Common myeloid progenitor, CD34-positive (primary cell): ENCODE data around the gene CYGB.
"Not testable (repeated sequence)": the region's sequence is repeated elsewhere in the genome, so short reads cannot be mapped to it uniquely, and the experiment has no call there.

Experiments used
- CTCF ChIA-PET: fragments of 350-600 bp; sonication (Branson Sonifier 250); formaldehyde crosslinking; loops from one replicate; lab custom pipeline; 2021; ENCODE audit warnings: antibody characterized with exemption; lab: Charles Lee
- POLR2A ChIA-PET: fragments of 350-600 bp; sonication (Branson Sonifier 250); formaldehyde crosslinking; loops from one replicate; lab custom pipeline; 2021; ENCODE audit warnings: antibody characterized with exemption; lab: Charles Lee
- DNase-seq, 3 donors: peaks; one replicate each; pipeline versions ENCODE4 v3.0.0 to v3.0.0-alpha.2; 2013
- H3K27ac ChIP-seq, 2 experiments: 1 replicate in 1 of 2; 2 replicates in 1 of 2; pipeline ENCODE4 v1.7.0; 2013; ENCODE audit warnings: inconsistent platforms in 2 of 2, low read length in 2 of 2, mild to moderate bottlenecking in 2 of 2, low read depth in 1 of 2, moderate library complexity in 1 of 2; ENCODE audit not compliant: severe bottlenecking in 2 of 2, insufficient read depth in 1 of 2, poor library complexity in 1 of 2
- H3K27me3 ChIP-seq, 5 experiments: replicated peaks in 2 of 5; 1 replicate in 3 of 5; 2 replicates in 2 of 5; pipeline versions ENCODE4 v1.6.1 to v1.7.0; 2013; ENCODE audit warnings: low read length in 4 of 5, mild to moderate bottlenecking in 2 of 5, moderate library complexity in 2 of 5, inconsistent platforms in 1 of 5; ENCODE audit not compliant: insufficient read depth in 5 of 5, control insufficient read depth in 4 of 5
- H3K36me3 ChIP-seq, 4 experiments: 1 replicate in 2 of 4; 2 replicates in 2 of 4; pipeline versions ENCODE4 v1.6.1 to v1.7.0; 2013; ENCODE audit warnings: low read length in 3 of 4, control low read depth in 1 of 4, mild to moderate bottlenecking in 1 of 4; ENCODE audit not compliant: control insufficient read depth in 4 of 4, insufficient read depth in 4 of 4
- H3K4me1 ChIP-seq, 4 experiments: 1 replicate in 3 of 4; 2 replicates in 1 of 4; pipeline versions ENCODE4 v1.6.1 to v1.7.1; 2013; ENCODE audit warnings: low read length in 3 of 4, mild to moderate bottlenecking in 3 of 4, control low read depth in 1 of 4, inconsistent platforms in 1 of 4, moderate library complexity in 1 of 4; ENCODE audit not compliant: control insufficient read depth in 4 of 4, insufficient read depth in 4 of 4; ENCODE audit errors: control extremely low read depth in 1 of 4
- H3K4me3 ChIP-seq, 7 experiments: 1 replicate in 4 of 7; 2 replicates in 3 of 7; pipeline versions ENCODE4 v1.5.1 to v1.7.0; 2013; ENCODE audit warnings: mild to moderate bottlenecking in 7 of 7, low read length in 6 of 7, moderate library complexity in 6 of 7, inconsistent platforms in 2 of 7, low read depth in 2 of 7, control low read depth in 1 of 7; ENCODE audit not compliant: insufficient read depth in 4 of 7, control insufficient read depth in 1 of 7; ENCODE audit errors: extremely low read depth in 1 of 7
- H3K9me3 ChIP-seq, 5 experiments: 1 replicate in 4 of 5; 2 replicates in 1 of 5; pipeline versions ENCODE4 v1.6.1 to v1.7.1; 2013; ENCODE audit warnings: low read length in 4 of 5, mild to moderate bottlenecking in 2 of 5, inconsistent platforms in 1 of 5, low read depth in 1 of 5, moderate library complexity in 1 of 5; ENCODE audit not compliant: control insufficient read depth in 4 of 5, insufficient read depth in 2 of 5; ENCODE audit errors: control extremely low read depth in 1 of 5
- WGBS: methylation state at CpG from one replicate; pipeline ENCODE4 v1.1.5; 2013; ENCODE audit not compliant: insufficient coverage; 5-methylcytosine and 5-hydroxymethylcytosine counted together

Gene CYGB

GRCh38 chr17:76527430-76528111, 9.9 kb downstream of the CYGB start:
- no peaks in the 10 kb centered on the region for H3K9me3 ChIP-seq
- peak overlapping the region in 4 of 7 experiments; percentile 6 to 59 (median 26) for H3K4me3 ChIP-seq
- WGBS = 22% methylated on average over 13 of the region's 26 CpGs
- peaks cover 3 to 46% (median 43%) of the 10 kb centered on the region in 4 experiments for H3K4me1 ChIP-seq
- ChIA-PET CTCF (interaction anchor here (0.5 to 3.4 kb wide), 12 partner anchors 8 to 154 kb away, joined by 3 to 31 read pairs (median 4); partner anchors contain the start of gene PRCD), POLR2A (interaction anchor here (0.6 to 2.5 kb wide), 5 partner anchors 13 to 58 kb away, joined by 3 to 13 read pairs (median 4); partner anchors contain the start of genes PRCD and ST6GALNAC2)
- H3K36me3 ChIP-seq = no peaks in the 10 kb centered on the region
- H3K27ac ChIP-seq = no peak overlapping the region
- peak in 2 of 3 donors; percentile 66 to 75 for DNase-seq
- no peaks in the 10 kb centered on the region for H3K27me3 ChIP-seq

- Histone ChIP-seq H3K4me1 (peaks cover 3 to 46% (median 43%) of the 10 kb centered on the region in 4 experiments), H3K4me3 (peak overlapping the region in 1 of 7 experiments; percentile 26)
- POLR2A ChIA-PET = interaction anchor here (1.1 to 2.5 kb wide), 3 partner anchors 20 to 59 kb away, joined by 3 to 13 read pairs (median 6); partner anchors contain the start of gene ST6GALNAC2
- DNase-seq, H3K27me3 ChIP-seq, H3K27ac ChIP-seq, H3K36me3 ChIP-seq, H3K9me3 ChIP-seq: not testable (repeated sequence)
- CTCF ChIA-PET = interaction anchor here (0.9 to 3.4 kb wide), 5 partner anchors 13 to 60 kb away, joined by 3 to 31 read pairs (median 8); partner anchors contain the start of gene PRCD
- WGBS = 60% methylated on average over 4 of the region's 9 CpGs
Measured at GRCh38 chr17:76527016-76527415, 10.5 kb downstream of the CYGB start.

GRCh38 chr17:76525513-76525833, 12.0 kb downstream of the CYGB start:
- H3K9me3 ChIP-seq, H3K27ac ChIP-seq, H3K36me3 ChIP-seq, DNase-seq, H3K27me3 ChIP-seq, POLR2A ChIA-PET, H3K4me3 ChIP-seq: not testable (repeated sequence)
- peaks cover 2 to 42% (median 39%) of the 10 kb centered on the region in 4 experiments for H3K4me1 ChIP-seq
- CTCF ChIA-PET = interaction anchor here (0.8 to 7.9 kb wide), 10 partner anchors 15 to 156 kb away, joined by 3 to 92 read pairs (median 18); partner anchors contain the start of genes PRCD and ST6GALNAC2
- WGBS = 92% methylated on average over 5 of the region's 8 CpGs

- no peak for DNase-seq
- Histone ChIP-seq H3K27ac (no peak overlapping the region), H3K36me3 (no peaks in the 10 kb centered on the region), H3K4me3 (no peak overlapping the region), H3K9me3 (no peaks in the 10 kb centered on the region), H3K4me1 (peaks cover 0 to 37% (median 34%) of the 10 kb centered on the region in 4 experiments), H3K27me3 (no peaks in the 10 kb centered on the region)
- WGBS = 89% methylated on average over 21 of the region's 25 CpGs
- POLR2A ChIA-PET = no interaction called here
- CTCF ChIA-PET = interaction anchor here (0.8 to 7.9 kb wide), 12 partner anchors 15 to 157 kb away, joined by 3 to 92 read pairs (median 4); partner anchors contain the start of genes PRCD and ST6GALNAC2
Measured at GRCh38 chr17:76524598-76525512, 12.7 kb downstream of the CYGB start.

GRCh38 chr17:76523084-76524037, 14.1 kb downstream of the CYGB start:
- Histone ChIP-seq H3K27me3 (no peaks in the 10 kb centered on the region), H3K36me3 (no peaks in the 10 kb centered on the region), H3K4me1 (peaks cover 0 to 24% (median 22%) of the 10 kb centered on the region in 4 experiments), H3K9me3 (no peaks in the 10 kb centered on the region), H3K4me3 (peak overlapping the region in 2 of 7 experiments; percentile 19 to 34), H3K27ac (no peak overlapping the region)
- ChIA-PET POLR2A (interaction anchor here (0.9 to 1.0 kb wide), 2 partner anchors 24 to 63 kb away, joined by 3 read pairs; partner anchors contain the start of gene ST6GALNAC2), CTCF (interaction anchor here (0.6 to 7.9 kb wide), 24 partner anchors 10 to 190 kb away, joined by 3 to 92 read pairs (median 5); partner anchors contain the start of genes CYGB, PRCD and ST6GALNAC2)
- 7% methylated on average over 14 of the region's 35 CpGs for WGBS
- peak; percentile 62 to 72 (median 69) for DNase-seq

- H3K27me3 ChIP-seq, POLR2A ChIA-PET, H3K36me3 ChIP-seq, DNase-seq, H3K27ac ChIP-seq, H3K4me3 ChIP-seq, H3K9me3 ChIP-seq: not testable (repeated sequence)
- peaks cover 0 to 16% (median 12%) of the 10 kb centered on the region in 4 experiments for H3K4me1 ChIP-seq
- 96% methylated on average over 9 of the region's 10 CpGs for WGBS
- CTCF ChIA-PET = interaction anchor here (0.9 to 7.9 kb wide), 11 partner anchors 9 to 101 kb away, joined by 3 to 92 read pairs (median 10); partner anchors contain the start of gene AANAT
Measured at GRCh38 chr17:76521683-76522082, 15.8 kb downstream of the CYGB start.
